DOHH2 (cell line): ENCODE data around the gene ZPR1.

Source experiments
- H3F3A ChIP-seq: fragments of 200-600 bp; sonication (generic), shearing (Covaris generic); 2 replicates; pipeline ENCODE4 v1.6.0; 2016; ENCODE audit warnings: antibody characterized with exemption, mild to moderate bottlenecking; ENCODE audit not compliant: control insufficient read depth, insufficient read depth
- H3K27ac ChIP-seq: fragments of 200-600 bp; sonication (generic); 2 replicates; pipeline ENCODE4 v1.5.1; 2014; ENCODE audit warnings: low read depth, mild to moderate bottlenecking, low read length, moderate library complexity
- H3K27me3 ChIP-seq: fragments of 200-600 bp; sonication (generic); 2 replicates; pipeline ENCODE4 v1.6.1; 2014; ENCODE audit warnings: mild to moderate bottlenecking, low read length, mixed read lengths; ENCODE audit not compliant: control insufficient read depth
- H3K36me3 ChIP-seq: fragments of 200-600 bp; sonication (generic); 2 replicates; pipeline ENCODE4 v1.6.1; 2014; ENCODE audit warnings: mild to moderate bottlenecking, low read length, moderate library complexity, mixed read lengths; ENCODE audit not compliant: control insufficient read depth
- H3K4me1 ChIP-seq: fragments of 200-600 bp; sonication (generic); 2 replicates; pipeline ENCODE4 v1.6.1; 2014; ENCODE audit warnings: mild to moderate bottlenecking, low read length, mixed read lengths; ENCODE audit not compliant: control insufficient read depth
- H3K4me2 ChIP-seq: fragments of 200-600 bp; sonication (generic); 2 replicates; pipeline ENCODE4 v1.6.0; 2014; ENCODE audit warnings: mild to moderate bottlenecking, low read length, moderate library complexity
- H3K4me3 ChIP-seq: fragments of 200-600 bp; sonication (generic); 2 replicates; pipeline ENCODE4 v1.5.1; 2014; ENCODE audit warnings: mild to moderate bottlenecking, low read length, mixed read lengths
- H3K79me2 ChIP-seq: fragments of 200-600 bp; sonication (generic); 2 replicates; pipeline ENCODE4 v1.6.1; 2014; ENCODE audit warnings: mild to moderate bottlenecking, low read length, mixed read lengths; ENCODE audit not compliant: control insufficient read depth
- H3K9me2 ChIP-seq: fragments of 200-600 bp; sonication (generic); replicated peaks from 2 replicates; pipeline ENCODE4 v1.6.1; 2014; ENCODE audit warnings: mild to moderate bottlenecking, low read length, mixed read lengths; ENCODE audit not compliant: control insufficient read depth
- H3K9me3 ChIP-seq: fragments of 200-600 bp; sonication (generic); 2 replicates; pipeline ENCODE4 v1.6.1; 2014; ENCODE audit warnings: antibody characterized with exemption, low read length, mixed read lengths; ENCODE audit not compliant: control insufficient read depth, insufficient read depth
- H4K20me1 ChIP-seq: fragments of 200-600 bp; sonication (generic); 2 replicates; pipeline ENCODE4 v1.6.0; 2014; ENCODE audit warnings: low read depth, mild to moderate bottlenecking, antibody characterized with exemption, low read length, moderate library complexity; ENCODE audit not compliant: control insufficient read depth, insufficient read depth
- EZH2phosphoT487 ChIP-seq: fragments of 200-600 bp; sonication (generic); IDR thresholded peaks from 2 replicates; pipeline ENCODE4 v1.6.1; 2017; ENCODE audit warnings: borderline replicate concordance, mild to moderate bottlenecking, antibody characterized with exemption, low read length, moderate library complexity, mixed read lengths
- TF ChIP-seq, protein P1 (sequence below): fragments of 200-600 bp; sonication (generic); IDR thresholded peaks from one replicate; pipeline ENCODE4 v1.5.1; 2014; ENCODE audit warnings: antibody characterized with exemption, mild to moderate bottlenecking, low read depth, low read length; ENCODE audit not compliant: poor library complexity, severe bottlenecking

ZPR1 gene

DNA sequence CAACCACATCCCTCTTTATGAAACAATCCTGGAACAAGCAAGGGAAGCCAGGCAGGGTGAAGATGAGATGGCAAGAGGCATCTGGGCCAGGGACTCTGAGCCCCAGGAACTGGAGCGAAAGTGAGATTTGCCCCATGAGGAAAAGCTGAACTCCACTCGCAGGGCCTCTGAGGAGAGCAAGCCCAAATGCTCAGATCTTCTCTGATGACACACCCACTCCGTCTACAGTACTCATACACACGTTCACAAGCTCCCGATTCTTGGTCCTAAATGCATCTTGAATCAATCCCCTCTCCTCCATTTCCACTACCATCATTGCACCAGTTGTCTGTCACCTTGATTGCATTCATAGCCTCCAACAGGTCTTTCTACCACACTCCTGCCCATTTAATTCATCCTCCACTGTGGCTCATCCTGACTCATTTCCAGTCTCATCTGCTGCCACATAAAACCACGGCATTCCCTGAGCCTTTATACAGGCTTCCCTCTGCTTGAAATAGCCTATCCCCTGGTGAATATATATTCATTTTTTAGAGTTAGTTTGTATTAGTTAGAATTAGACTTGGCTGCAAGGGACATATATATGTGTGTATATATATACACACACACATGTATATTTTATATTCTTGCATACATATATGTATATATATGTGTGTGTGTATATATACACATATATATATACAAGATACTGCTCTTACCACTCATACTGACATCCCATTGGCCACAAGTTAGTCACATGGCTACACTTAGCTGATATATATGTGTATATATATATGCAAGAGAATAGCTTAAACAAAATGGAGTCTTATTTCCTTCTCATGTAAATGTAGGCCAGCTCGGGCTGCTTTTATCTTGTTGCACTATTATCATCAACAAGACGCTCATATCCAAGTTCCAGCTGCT is 5.3 kb upstream of the ZPR1 start:
- no peak overlapping the region for H3K4me3 ChIP-seq
- H4K20me1 ChIP-seq: no peaks in the 10 kb centered on the region
- no peaks in the 10 kb centered on the region for H3K79me2 ChIP-seq
- no peaks in the 10 kb centered on the region for H3K9me3 ChIP-seq
- H3K9me2 ChIP-seq: no peaks in the 10 kb centered on the region
- H3K27ac ChIP-seq: no peak overlapping the region
- no peak overlapping the region for H3K4me2 ChIP-seq
- no peaks in the 10 kb centered on the region for H3K27me3 ChIP-seq
- no peaks in the 10 kb centered on the region for H3F3A ChIP-seq
- no peaks in the 10 kb centered on the region for H3K36me3 ChIP-seq
- TF ChIP-seq, protein P1, sequence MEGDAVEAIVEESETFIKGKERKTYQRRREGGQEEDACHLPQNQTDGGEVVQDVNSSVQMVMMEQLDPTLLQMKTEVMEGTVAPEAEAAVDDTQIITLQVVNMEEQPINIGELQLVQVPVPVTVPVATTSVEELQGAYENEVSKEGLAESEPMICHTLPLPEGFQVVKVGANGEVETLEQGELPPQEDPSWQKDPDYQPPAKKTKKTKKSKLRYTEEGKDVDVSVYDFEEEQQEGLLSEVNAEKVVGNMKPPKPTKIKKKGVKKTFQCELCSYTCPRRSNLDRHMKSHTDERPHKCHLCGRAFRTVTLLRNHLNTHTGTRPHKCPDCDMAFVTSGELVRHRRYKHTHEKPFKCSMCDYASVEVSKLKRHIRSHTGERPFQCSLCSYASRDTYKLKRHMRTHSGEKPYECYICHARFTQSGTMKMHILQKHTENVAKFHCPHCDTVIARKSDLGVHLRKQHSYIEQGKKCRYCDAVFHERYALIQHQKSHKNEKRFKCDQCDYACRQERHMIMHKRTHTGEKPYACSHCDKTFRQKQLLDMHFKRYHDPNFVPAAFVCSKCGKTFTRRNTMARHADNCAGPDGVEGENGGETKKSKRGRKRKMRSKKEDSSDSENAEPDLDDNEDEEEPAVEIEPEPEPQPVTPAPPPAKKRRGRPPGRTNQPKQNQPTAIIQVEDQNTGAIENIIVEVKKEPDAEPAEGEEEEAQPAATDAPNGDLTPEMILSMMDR: no peak
- TF ChIP-seq EZH2phosphoT487: no peak
- H3K4me1 ChIP-seq: peaks cover 8% of the 10 kb centered on the region

DNA sequence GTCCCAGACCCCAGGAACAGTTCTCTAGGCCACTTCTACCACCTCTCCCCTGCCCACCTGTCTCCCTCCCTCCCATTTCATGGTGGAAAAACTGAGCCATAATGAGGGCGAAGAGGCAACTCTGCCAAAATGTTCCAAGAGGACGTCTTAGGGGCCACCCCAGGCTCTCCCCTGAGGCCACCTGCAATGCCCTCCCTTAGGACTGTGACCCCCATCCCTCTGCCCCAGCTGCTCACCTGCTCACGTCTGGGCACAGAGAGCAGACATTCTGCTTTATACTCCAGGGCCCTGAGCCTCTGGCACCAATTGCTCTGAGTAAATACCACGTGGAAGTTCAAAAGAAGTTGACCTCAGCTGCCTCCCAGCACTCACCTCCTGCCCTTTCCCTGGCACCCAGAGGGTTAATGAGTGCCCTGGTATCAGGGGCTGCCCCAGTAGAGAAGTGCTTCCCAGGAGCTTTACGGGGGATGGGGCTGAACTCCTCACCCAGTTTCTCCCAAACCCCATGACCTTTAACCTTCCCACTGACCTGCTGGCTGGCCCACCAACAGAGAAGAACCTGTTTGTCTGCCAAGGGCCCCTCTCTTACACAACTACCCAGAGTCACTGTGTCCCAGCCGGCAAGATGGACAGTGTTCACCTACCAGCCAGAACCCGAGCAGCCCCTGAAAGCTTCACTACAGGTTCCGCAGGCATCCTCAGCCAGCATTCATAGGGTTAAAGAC is 4.5 kb upstream of the ZPR1 start:
- peaks cover 9% of the 10 kb centered on the region for H3K4me1 ChIP-seq
- TF ChIP-seq, protein P1: no peak
- TF ChIP-seq EZH2phosphoT487: no peak

DNA sequence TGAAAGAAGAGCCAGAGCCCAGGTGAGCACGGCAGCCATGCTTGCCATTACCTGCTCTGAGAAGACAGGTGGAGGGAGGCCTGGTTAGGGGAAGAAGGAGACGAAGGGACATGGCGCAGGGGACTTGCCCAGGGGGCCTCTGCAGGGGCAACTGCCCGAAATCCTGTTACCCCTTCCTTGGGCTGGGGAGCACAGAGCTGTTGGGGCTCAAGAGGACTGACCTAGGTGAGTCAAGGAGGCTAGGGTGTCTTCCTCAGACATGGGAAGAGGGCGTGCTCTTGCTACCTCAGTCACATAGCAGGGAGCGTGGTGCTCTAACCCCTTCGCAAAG is 4.0 kb upstream of the ZPR1 start, which contains the start of gene APOA5:
APOA5 (minus strand) TSS at position 67 of the 331 bp plus-strand sequence; CDS start at position 48, 19 bp downstream.
- no peak within 1 kb of the TSS for H3K4me3 ChIP-seq
- no peaks in the 10 kb centered on the region for H3K27me3 ChIP-seq
- TF ChIP-seq EZH2phosphoT487: no peak
- TF ChIP-seq, protein P1: no peak
- peaks cover 13% of the 10 kb centered on the region for H3K79me2 ChIP-seq
- no peak within 1 kb of the TSS for H3K27ac ChIP-seq
- no peaks in the 10 kb centered on the region for H3K9me3 ChIP-seq
- H3K9me2 ChIP-seq: no peaks in the 10 kb centered on the region
- H3K4me1 ChIP-seq: peaks cover 14% of the 10 kb centered on the region
- no peak within 1 kb of the TSS for H3K4me2 ChIP-seq
- H3F3A ChIP-seq: no peaks in the 10 kb centered on the region
- peaks cover 9% of the 10 kb centered on the region for H3K36me3 ChIP-seq
- H4K20me1 ChIP-seq: no peaks in the 10 kb centered on the region

More for the DNA sequence above, 4.5 kb upstream of the ZPR1 start:
- peaks cover 8% of the 10 kb centered on the region for H3K79me2 ChIP-seq
- no peak overlapping the region for H3K4me2 ChIP-seq
- no peak overlapping the region for H3K27ac ChIP-seq
- no peak overlapping the region for H3K4me3 ChIP-seq
- peaks cover 4% of the 10 kb centered on the region; the same call in 1 of the 2 replicates for H3K36me3 ChIP-seq
- no peaks in the 10 kb centered on the region for H4K20me1 ChIP-seq
- no peaks in the 10 kb centered on the region for H3K27me3 ChIP-seq
- no peaks in the 10 kb centered on the region for H3K9me3 ChIP-seq
- H3K9me2 ChIP-seq: no peaks in the 10 kb centered on the region
- no peaks in the 10 kb centered on the region for H3F3A ChIP-seq
